Naive thymus-derived CD4-positive, alpha-beta T cell (primary cell): ENCODE results near the gene MEF2A. TPM values are rescaled to one million over a fixed set of nuclear protein-coding genes. Genes with fewer than 3 reads are reported as not detected.
A peak's percentile ranks its signal among the peaks of the same experiment; 100 is the strongest.

ENCODE experiments used
- ATAC-seq: fragments of 150-1000 bp; cut with Tn5 transposase; 2 replicates; pipeline ENCODE4 v1.10.0; 2021; ENCODE audit warnings: mild to moderate bottlenecking, moderate library complexity
- CTCF ChIA-PET: fragments of 350-600 bp; sonication (Branson Sonifier 250); formaldehyde crosslinking; loops from one replicate; lab custom pipeline; 2021; ENCODE audit warnings: antibody characterized with exemption; lab: Charles Lee
- POLR2A ChIA-PET: fragments of 350-600 bp; sonication (Branson Sonifier 250); formaldehyde crosslinking; loops from one replicate; lab custom pipeline; 2021; ENCODE audit warnings: antibody characterized with exemption, inconsistent platforms; lab: Charles Lee
- DNase-seq, 9 donors: peaks; one replicate each; pipeline versions ENCODE4 v3.0.0 to v3.0.0-alpha.2; 2020 to 2022; ENCODE audit warnings: mixed read lengths in 1 of 9
- H3K27ac ChIP-seq: one replicate; pipeline ENCODE4 v1.7.0; 2013; ENCODE audit warnings: mild to moderate bottlenecking, low read depth, low read length, moderate library complexity
- H3K27me3 ChIP-seq, 2 donors: one replicate each; pipeline ENCODE4 v1.7.0; 2013; ENCODE audit warnings: low read length in 2 of 2, mild to moderate bottlenecking in 2 of 2, moderate library complexity in 2 of 2; ENCODE audit not compliant: control insufficient read depth in 2 of 2, insufficient read depth in 2 of 2
- H3K36me3 ChIP-seq, 3 experiments: 1 replicate in 2 of 3; 2 replicates in 1 of 3; pipeline ENCODE4 v1.7.0; 2013; ENCODE audit warnings: low read length in 3 of 3, mild to moderate bottlenecking in 3 of 3, moderate library complexity in 1 of 3; ENCODE audit not compliant: insufficient read depth in 3 of 3, control insufficient read depth in 2 of 3
- H3K4me1 ChIP-seq, 2 donors: one replicate each; pipeline ENCODE4 v1.7.0; 2013; ENCODE audit warnings: low read length in 2 of 2, mild to moderate bottlenecking in 2 of 2, moderate library complexity in 1 of 2; ENCODE audit not compliant: control insufficient read depth in 2 of 2, insufficient read depth in 2 of 2
- H3K4me3 ChIP-seq: 2 replicates; pipeline ENCODE4 v1.7.0; 2013; ENCODE audit warnings: mild to moderate bottlenecking, low read length
- H3K9me3 ChIP-seq, 3 experiments: 1 replicate in 2 of 3; 2 replicates in 1 of 3; pipeline ENCODE4 v1.7.0; 2013; ENCODE audit warnings: low read length in 3 of 3; ENCODE audit not compliant: control insufficient read depth in 2 of 3
- H3K27ac Mint-ChIP-seq, 9 donors: one replicate each; pipeline ENCODE4 v1.8.0; 2020 to 2022; ENCODE audit warnings: mixed read lengths in 9 of 9, mild to moderate bottlenecking in 8 of 9, moderate library complexity in 5 of 9, inconsistent platforms in 2 of 9
- H3K27me3 Mint-ChIP-seq, 5 donors: one replicate each; pipeline ENCODE4 v1.8.0; 2021 to 2022; ENCODE audit warnings: mixed read lengths in 5 of 5, mild to moderate bottlenecking in 1 of 5
- H3K36me3 Mint-ChIP-seq, 5 donors: one replicate each; pipeline ENCODE4 v1.8.0; 2020 to 2022; ENCODE audit warnings: mixed read lengths in 5 of 5, mild to moderate bottlenecking in 3 of 5, inconsistent platforms in 1 of 5
- H3K4me1 Mint-ChIP-seq, 7 donors: one replicate each; pipeline ENCODE4 v1.8.0; 2020 to 2022; ENCODE audit warnings: mixed read lengths in 7 of 7, mild to moderate bottlenecking in 3 of 7, inconsistent platforms in 1 of 7
- H3K4me3 Mint-ChIP-seq, 10 donors: one replicate each; pipeline ENCODE4 v1.8.0; 2020 to 2022; ENCODE audit warnings: mild to moderate bottlenecking in 10 of 10, mixed read lengths in 10 of 10, moderate library complexity in 6 of 10, inconsistent platforms in 2 of 10
- H3K9me3 Mint-ChIP-seq, 11 donors: one replicate each; pipeline ENCODE4 v1.8.0; 2020 to 2022; ENCODE audit warnings: mixed read lengths in 11 of 11, mild to moderate bottlenecking in 4 of 11, inconsistent platforms in 1 of 11, moderate library complexity in 1 of 11
- intact Hi-C, 2 donors: fragments of 100-400 bp; cut with micrococcal nuclease; formaldehyde crosslinking; loops; one replicate each; pipeline ENCODE4 v1.15.1; 2023
- polyA plus RNA-seq, 2 donors: library from polyadenylated mRNA; unstranded; fragments of 300-500 nt; fragmentation: Illumina TruSeq; gene quantifications; one replicate each; pipeline ENCODE4 v1.2.3, GENCODE V29; 2021
- total RNA-seq, 6 experiments: library from RNA in 5 of 6; stranded (reverse) in 5 of 6; gene quantifications; 1 replicate in 5 of 6; 2 replicates in 1 of 6; pipeline ENCODE4 v1.2.3 and lab custom pipeline; 2021 to 2026

The MEF2A gene
- total and polyA plus RNA-seq, 7 experiments from 2014 or later: 17.2 to 42.8 (median 34.0) TPM

DNA sequence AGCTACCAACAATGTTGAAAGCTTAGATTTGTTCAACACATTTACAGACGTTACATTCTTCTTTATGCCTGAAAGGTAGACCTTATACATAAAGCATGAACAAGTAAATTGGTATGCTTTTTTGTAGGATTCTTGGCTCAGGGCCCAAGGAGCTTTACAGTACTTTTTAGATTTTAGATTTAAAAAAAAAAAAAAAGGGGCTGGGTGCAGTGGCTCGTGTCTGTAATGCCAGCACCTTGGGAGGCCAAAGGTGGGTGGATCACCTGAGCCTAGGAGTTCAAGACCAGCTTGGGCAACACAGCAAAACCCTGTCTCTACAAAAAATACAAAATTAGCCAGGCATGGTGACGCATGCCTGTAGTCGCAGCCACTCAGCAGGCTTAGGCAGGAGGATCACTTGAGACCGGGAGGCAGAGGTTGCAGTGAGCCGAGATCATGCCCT lies 39.7 kb downstream of the MEF2A start:
- Histone ChIP-seq H3K4me1 (peaks cover 0 to 8% of the 10 kb centered on the region in 2 donors), H3K4me3 (no peak overlapping the region), H3K27me3 (no peaks in the 10 kb centered on the region), H3K27ac (no peak overlapping the region), H3K9me3 (no peaks in the 10 kb centered on the region), H3K36me3 (peaks cover 0 to 1% (median 0%) of the 10 kb centered on the region in 3 experiments)
- ATAC-seq: no peak
- H3K4me1 Mint-ChIP-seq: peaks cover 26 to 83% (median 63%) of the 10 kb centered on the region in 7 donors
- POLR2A ChIA-PET: interaction anchor here (1.2 kb wide), 1 partner anchor 13 kb away, joined by 3 read pairs; no protein-coding TSS in a partner anchor
- no peaks in the 10 kb centered on the region for H3K27me3 Mint-ChIP-seq
- H3K36me3 Mint-ChIP-seq: peaks cover 0 to 44% (median 22%) of the 10 kb centered on the region in 5 donors
- DNase-seq: no peak
- peaks cover 0 to 8% (median 0%) of the 10 kb centered on the region in 11 donors for H3K9me3 Mint-ChIP-seq
- intact Hi-C loops: no loop called here
- H3K4me3 Mint-ChIP-seq: no peak overlapping the region
- H3K27ac Mint-ChIP-seq: no peak overlapping the region
- CTCF ChIA-PET: interaction anchor here (0.7 kb wide), 1 partner anchor 10 kb away, joined by 4 read pairs; no protein-coding TSS in a partner anchor

DNA sequence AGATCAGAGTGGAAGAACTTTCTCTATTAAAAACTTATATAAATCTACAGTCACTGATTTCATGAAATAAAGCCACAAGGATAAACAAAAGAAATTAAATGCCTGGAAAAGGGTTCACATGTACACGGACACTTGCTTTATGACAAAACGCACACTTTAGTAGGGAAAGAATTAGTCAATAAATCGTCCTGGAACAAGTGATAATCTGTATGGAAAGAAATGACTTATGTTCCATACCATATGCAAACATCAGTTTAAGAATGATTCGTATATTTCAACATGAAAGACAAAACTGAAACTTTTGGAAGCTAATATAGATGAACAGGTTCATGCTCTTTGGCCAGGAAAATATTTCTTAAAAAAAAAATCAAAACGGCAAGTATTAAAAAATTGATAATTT lies 40.2 kb downstream of the MEF2A start:
- ChIA-PET CTCF (no interaction called here), POLR2A (interaction anchor here (1.2 kb wide), 1 partner anchor 13 kb away, joined by 3 read pairs; no protein-coding TSS in a partner anchor)
- peaks cover 0 to 8% (median 0%) of the 10 kb centered on the region in 11 donors for H3K9me3 Mint-ChIP-seq
- Histone ChIP-seq H3K36me3 (no peaks in the 10 kb centered on the region), H3K4me3 (no peak overlapping the region), H3K4me1 (peaks cover 0 to 8% of the 10 kb centered on the region in 2 donors), H3K9me3 (no peaks in the 10 kb centered on the region), H3K27ac (no peak overlapping the region), H3K27me3 (no peaks in the 10 kb centered on the region)
- peaks cover 0 to 41% (median 21%) of the 10 kb centered on the region in 5 donors for H3K36me3 Mint-ChIP-seq
- intact Hi-C loops: no loop called here
- ATAC-seq (no peak), DNase-seq (no peak)
- no peak overlapping the region for H3K27ac Mint-ChIP-seq
- H3K4me1 Mint-ChIP-seq: peaks cover 26 to 86% (median 60%) of the 10 kb centered on the region in 7 donors
- H3K27me3 Mint-ChIP-seq: no peaks in the 10 kb centered on the region
- no peak overlapping the region for H3K4me3 Mint-ChIP-seq

DNA sequence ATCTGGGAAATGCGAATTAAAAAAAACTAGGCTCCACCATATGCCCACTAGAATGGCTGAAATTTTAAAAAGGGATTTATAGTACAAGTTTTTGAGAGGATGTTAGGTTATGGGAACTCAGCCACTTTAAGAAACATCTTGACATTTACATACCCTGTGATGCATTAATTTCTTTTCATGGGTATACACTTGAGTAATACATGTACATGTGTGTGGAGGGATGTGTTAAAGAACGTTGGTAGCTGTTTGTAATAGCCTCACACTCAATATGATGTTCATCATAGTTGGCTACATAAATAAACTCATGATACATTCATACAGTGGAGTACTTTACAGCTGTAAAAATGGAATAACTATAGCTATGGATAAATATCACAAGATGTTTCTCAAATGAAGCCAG lies 40.9 kb downstream of the MEF2A start:
- Mint-ChIP-seq H3K9me3 (peaks cover 0 to 6% (median 0%) of the 10 kb centered on the region in 11 donors), H3K27ac (peak overlapping the region in 1 of 9 donors; percentile 35), H3K4me1 (peaks cover 26 to 83% (median 61%) of the 10 kb centered on the region in 7 donors), H3K36me3 (peaks cover 0 to 38% (median 19%) of the 10 kb centered on the region in 5 donors), H3K4me3 (no peak overlapping the region), H3K27me3 (no peaks in the 10 kb centered on the region)
- Histone ChIP-seq H3K27ac (no peak overlapping the region), H3K27me3 (no peaks in the 10 kb centered on the region), H3K4me1 (peaks cover 0 to 8% of the 10 kb centered on the region in 2 donors), H3K4me3 (no peak overlapping the region), H3K9me3 (no peaks in the 10 kb centered on the region), H3K36me3 (no peaks in the 10 kb centered on the region)
- ATAC-seq: no peak
- ChIA-PET POLR2A (interaction anchor here (1.2 kb wide), 1 partner anchor 12 kb away, joined by 3 read pairs; no protein-coding TSS in a partner anchor), CTCF (no interaction called here)
- intact Hi-C loops: no loop called here
- no peak for DNase-seq

DNA sequence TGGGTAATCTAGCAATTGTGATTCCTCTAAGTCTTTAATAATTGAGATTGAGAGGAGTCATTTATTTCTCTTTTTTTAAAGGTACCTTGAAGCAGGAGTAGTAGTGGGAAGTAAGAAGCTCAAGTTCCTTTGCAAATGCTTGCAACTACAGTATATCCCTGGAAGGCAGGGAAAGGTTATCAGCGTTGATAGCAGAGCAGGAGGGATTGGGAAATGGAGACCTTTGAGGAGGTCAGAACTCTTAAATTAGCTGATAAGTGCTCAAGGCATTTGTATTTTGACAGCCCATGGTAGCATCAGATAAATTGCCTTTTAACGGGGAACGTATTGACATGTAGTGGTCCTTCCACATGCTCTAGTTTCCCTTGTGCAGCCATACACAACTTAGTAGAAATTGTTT lies 47.7 kb downstream of the MEF2A start:
- H3K27me3 ChIP-seq: no peaks in the 10 kb centered on the region
- POLR2A ChIA-PET: no interaction called here
- no peak for DNase-seq
- intact Hi-C loops: no loop called here
- no peaks in the 10 kb centered on the region for H3K27me3 Mint-ChIP-seq
- no peaks in the 10 kb centered on the region for H3K9me3 ChIP-seq
- no peak overlapping the region for H3K27ac ChIP-seq
- peak overlapping the region in 1 of 9 donors; percentile 58 for H3K27ac Mint-ChIP-seq
- H3K36me3 Mint-ChIP-seq: peaks cover 0 to 6% (median 0%) of the 10 kb centered on the region in 5 donors
- ATAC-seq: no peak
- no peaks in the 10 kb centered on the region for H3K36me3 ChIP-seq
- peaks cover 4 to 14% of the 10 kb centered on the region in 2 donors for H3K4me1 ChIP-seq
- peaks cover 26 to 80% (median 64%) of the 10 kb centered on the region in 7 donors for H3K4me1 Mint-ChIP-seq
- H3K9me3 Mint-ChIP-seq: no peaks in the 10 kb centered on the region
- H3K4me3 ChIP-seq: no peak overlapping the region
- H3K4me3 Mint-ChIP-seq: no peak overlapping the region
- CTCF ChIA-PET: no interaction called here

DNA sequence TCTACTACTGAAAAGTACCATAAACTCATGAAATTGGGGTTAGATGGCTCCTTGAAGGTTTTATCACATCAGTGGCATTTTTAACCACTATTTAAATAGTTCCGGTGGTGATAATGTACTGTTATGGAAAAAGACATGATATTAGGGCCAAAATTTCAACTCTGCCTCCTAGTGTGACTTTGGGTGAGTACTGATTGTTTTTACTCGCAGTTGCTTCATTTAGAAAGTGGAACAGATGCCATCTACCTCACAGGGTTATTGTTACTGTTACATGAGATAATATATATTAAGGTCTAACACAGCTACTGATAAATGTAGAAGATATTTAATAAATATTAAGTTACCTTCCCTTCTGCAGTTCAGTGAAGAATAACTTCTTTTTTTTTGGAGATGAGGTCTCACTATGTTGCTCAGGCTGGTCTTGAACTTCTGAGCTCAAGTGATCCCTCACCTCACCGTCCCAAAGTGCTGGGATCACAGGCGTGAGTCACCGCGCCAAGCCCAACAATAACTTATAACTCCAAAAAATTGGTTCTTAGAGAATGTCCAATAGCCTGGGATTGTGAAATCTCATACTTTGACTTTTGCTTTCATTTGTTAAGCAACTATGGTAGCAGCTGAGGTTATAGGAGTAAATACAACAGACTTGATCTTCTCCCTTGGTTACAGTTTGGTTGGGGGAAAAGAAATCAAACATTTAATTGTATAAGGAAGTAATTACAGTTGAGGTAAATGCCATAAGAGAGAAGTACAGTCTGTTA lies 48.3 kb downstream of the MEF2A start:
- Mint-ChIP-seq H3K4me3 (peak overlapping the region in 2 of 10 donors; percentile 10 to 12), H3K4me1 (peaks cover 23 to 79% (median 69%) of the 10 kb centered on the region in 7 donors), H3K27ac (peak overlapping the region; percentile 21 to 69 (median 58)), H3K9me3 (no peaks in the 10 kb centered on the region), H3K36me3 (peaks cover 0 to 10% (median 0%) of the 10 kb centered on the region in 5 donors), H3K27me3 (no peaks in the 10 kb centered on the region)
- ATAC-seq (peak; percentile 42), DNase-seq (no peak)
- ChIA-PET CTCF (no interaction called here), POLR2A (interaction anchor here (0.6 to 1.2 kb wide), 2 partner anchors 193 to 274 kb away, joined by 3 to 5 read pairs; no protein-coding TSS in a partner anchor)
- H3K9me3 ChIP-seq: no peaks in the 10 kb centered on the region
- H3K27me3 ChIP-seq: no peaks in the 10 kb centered on the region
- peaks cover 4 to 14% of the 10 kb centered on the region in 2 donors for H3K4me1 ChIP-seq
- no peak overlapping the region for H3K4me3 ChIP-seq
- no peak overlapping the region for H3K27ac ChIP-seq
- intact Hi-C loops: no loop called here
- no peaks in the 10 kb centered on the region for H3K36me3 ChIP-seq

DNA sequence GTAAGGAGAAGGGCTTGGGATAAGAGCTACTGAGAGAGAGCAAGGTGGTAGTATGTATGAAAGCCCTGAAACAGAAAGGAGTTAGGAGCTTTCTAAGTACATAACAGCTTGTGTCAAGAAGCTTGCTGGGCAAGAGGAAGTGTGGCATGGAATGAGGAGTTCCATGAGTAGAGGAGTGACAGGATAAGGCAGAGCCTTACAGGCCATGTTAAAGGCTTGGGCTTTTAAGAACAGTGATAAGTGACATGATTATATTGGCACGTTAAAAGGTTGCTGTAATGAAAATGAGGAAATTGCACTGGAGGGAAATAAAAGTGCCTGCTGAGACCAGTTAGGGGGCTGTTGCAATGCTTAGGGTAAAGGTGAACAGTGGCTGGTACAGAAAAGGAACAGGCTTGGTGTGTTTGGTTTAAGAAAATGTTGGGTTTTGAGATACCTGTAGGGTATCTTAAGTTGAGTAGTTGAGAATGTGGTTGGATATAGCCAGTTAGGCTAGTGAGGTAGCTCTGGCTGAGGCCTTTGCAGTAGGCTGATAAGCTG lies 49.0 kb downstream of the MEF2A start:
- no peak overlapping the region for H3K4me3 ChIP-seq
- H3K36me3 ChIP-seq: no peaks in the 10 kb centered on the region
- H3K4me1 ChIP-seq: peaks cover 4 to 14% of the 10 kb centered on the region in 2 donors
- Mint-ChIP-seq H3K27ac (peak overlapping the region; percentile 21 to 69 (median 58)), H3K4me1 (peaks cover 23 to 85% (median 77%) of the 10 kb centered on the region in 7 donors), H3K36me3 (peaks cover 0 to 10% (median 0%) of the 10 kb centered on the region in 5 donors), H3K9me3 (no peaks in the 10 kb centered on the region), H3K27me3 (no peaks in the 10 kb centered on the region), H3K4me3 (peak overlapping the region in 3 of 10 donors; percentile 10 to 19 (median 12))
- CTCF ChIA-PET: interaction anchor here (0.6 kb wide), 1 partner anchor 10 kb away, joined by 4 read pairs; no protein-coding TSS in a partner anchor
- intact Hi-C loops: loop anchor here in 1 of 2 donors (5.0 kb wide), 1 partner anchor 48 kb away; the partner anchor contains the start of gene MEF2A
- peak; percentile 51 for ATAC-seq
- H3K27me3 ChIP-seq: no peaks in the 10 kb centered on the region
- no peaks in the 10 kb centered on the region for H3K9me3 ChIP-seq
- POLR2A ChIA-PET: interaction anchor here (1.2 kb wide), 1 partner anchor 194 kb away, joined by 3 read pairs; no protein-coding TSS in a partner anchor
- no peak for DNase-seq
- no peak overlapping the region for H3K27ac ChIP-seq
